HG02973 (cell line): ENCODE results near the gene PCED1B.

ENCODE experiments used
- ATAC-seq: cut with Tn5 transposase; IDR thresholded peaks from one replicate; pipeline ENCODE4 v1.9.1; 2021; ENCODE audit warnings: moderate library complexity; ENCODE audit not compliant: unreplicated experiment

The PCED1B gene

DNA sequence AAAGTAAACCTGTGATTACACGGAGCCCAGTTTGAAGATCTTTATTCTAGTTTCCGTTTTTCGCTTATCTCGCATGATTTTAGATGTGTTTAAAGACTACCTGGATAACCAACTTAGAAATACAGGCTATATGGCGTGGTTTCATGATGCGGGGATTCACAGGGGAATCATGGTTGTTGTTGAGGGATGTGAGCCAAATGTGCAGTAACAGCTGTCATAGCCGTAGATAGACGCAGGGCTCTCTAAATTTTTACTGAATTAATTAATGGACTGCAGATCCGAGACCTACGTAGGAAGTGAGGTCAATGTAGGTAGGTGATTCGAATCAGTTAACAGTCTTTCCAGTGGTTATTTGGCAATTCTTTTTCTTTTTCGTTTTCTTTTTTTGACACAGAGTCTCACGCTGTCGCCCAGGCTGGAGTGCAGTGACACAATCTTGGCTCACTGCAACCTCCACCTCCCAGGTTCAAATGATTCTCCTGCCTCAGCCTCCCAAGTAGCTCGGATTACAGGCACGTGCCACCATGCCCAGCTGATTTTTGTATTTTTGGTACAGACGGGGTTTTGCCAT is 145.2 kb downstream of the PCED1B start:
- no peak for ATAC-seq

DNA sequence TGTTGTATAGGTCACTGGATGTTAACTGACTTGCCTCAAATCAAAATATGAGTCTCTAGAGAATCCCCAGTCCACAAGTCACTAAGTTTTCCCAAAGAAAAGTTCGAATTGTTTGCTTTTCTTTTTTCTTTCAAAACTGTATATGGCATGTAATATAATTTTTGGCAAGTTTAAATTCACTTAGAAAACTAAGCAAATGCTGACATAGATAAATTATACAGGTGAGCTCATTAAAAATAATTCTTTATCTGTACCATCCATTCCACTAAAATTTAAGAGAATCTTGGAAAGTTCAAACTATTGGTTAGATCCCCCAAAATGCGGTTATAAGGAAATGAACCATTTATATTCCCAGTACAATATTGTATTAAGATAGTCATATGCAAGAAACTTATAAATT is 145.9 kb downstream of the PCED1B start:
- ATAC-seq: no peak

DNA sequence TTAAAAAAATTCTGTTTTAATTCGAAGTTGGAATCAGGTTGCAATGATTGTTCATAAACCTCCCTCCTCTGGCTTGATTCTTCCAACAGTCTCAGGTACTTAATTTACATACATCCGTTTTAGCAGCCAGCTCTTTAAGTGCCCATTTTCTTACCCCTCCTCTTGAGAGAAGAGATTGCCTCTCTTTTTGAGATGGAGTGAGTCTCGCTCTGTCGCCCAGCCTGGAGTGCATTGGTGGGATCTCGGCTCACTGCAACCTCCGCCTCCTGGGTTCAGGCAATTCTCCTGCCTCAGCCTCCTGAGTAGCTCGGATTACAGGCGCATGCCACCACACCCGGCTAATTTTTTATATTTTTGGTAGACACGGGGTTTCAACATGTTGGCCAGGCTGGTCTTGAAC is 146.8 kb downstream of the PCED1B start:
- ATAC-seq: no peak

DNA sequence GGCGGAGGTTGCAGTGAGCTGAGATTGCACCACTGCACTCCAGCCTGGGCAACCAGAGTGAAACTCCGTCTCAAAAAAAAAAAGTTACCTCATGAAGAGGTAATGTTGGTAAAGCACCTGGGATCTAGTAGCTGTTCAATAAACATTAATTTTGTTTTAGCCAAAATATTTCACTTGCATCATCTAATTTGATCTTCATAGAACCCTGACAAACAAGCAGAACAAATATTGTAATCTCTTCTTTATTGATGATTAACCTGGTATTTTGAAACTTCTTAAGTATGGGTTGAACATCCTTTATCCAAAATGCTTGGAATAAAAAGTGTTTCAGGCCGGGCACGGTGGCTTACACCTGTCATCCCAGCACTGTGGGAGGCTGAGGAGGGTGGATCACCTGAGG is 149.4 kb downstream of the PCED1B start:
- no peak for ATAC-seq

DNA sequence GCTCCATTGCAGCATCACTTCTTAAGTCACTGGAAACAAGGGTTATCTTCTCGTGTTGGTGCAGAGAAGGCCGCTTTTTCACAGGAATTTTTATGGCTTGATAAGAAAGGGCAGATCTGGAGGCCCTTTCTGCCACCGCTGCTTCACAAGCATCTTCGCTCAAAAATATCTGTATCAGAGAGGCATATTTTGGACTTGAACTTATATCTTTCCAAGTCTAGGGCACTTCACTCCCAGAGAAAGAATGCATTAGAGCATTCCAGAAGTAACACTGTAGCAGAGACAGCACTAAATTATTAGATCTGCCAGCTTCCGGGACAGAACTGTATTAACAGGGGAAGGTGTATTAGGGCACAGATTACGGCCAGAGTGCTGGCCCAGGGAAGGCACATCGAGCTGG is 152.0 kb downstream of the PCED1B start:
- ATAC-seq: no peak

DNA sequence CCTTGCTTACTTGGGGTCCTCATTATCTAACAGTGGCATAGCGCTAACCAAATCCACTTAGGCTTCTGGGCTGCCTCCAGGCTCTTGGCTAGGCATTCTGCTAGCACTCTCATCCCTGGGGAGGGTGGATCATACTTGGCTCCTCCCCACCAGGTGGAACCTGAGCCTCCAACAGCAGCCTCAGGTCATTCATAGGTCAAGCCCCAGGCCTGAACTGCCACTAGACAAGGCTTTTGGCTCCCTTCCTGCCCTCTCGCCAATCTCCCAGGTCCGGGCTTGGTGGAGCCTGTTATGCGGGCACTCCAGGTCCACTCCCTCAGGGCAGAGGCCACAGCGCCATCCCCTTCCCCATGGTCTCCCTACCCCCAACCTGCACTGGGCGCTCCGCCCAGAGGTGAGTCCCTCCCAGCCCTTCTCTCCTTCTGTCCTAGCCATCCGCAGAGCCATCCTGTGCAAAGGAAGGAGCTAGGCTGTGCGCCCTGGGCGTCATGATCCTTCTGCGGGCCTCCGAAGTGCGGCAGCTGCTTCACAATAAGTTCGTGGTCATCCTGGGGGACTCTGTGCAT is 155.2 kb downstream of the PCED1B start:
- no peak for ATAC-seq

DNA sequence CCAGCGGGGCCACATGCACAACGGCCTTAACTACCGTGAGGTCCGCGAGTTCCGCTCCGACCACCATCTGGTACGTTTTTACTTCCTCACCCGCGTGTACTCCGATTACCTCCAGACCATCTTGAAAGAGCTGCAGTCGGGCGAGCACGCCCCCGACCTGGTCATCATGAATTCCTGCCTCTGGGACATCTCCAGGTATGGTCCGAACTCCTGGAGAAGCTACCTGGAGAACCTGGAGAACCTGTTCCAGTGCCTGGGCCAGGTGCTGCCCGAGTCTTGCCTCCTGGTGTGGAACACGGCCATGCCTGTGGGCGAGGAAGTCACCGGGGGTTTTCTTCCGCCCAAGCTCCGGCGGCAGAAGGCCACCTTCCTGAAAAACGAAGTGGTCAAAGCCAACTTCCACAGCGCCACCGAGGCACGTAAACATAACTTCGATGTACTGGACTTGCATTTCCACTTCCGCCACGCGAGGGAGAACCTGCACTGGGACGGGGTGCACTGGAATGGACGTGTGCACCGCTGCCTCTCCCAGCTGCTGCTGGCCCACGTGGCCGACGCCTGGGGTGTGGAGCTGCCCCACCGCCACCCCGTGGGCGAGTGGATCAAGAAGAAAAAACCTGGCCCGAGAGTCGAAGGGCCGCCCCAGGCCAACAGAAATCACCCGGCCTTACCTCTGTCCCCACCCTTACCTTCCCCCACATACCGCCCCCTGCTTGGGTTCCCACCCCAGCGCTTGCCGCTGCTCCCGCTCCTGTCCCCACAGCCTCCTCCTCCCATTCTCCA is 156.0 kb downstream of the PCED1B start:
- no peak for ATAC-seq

DNA sequence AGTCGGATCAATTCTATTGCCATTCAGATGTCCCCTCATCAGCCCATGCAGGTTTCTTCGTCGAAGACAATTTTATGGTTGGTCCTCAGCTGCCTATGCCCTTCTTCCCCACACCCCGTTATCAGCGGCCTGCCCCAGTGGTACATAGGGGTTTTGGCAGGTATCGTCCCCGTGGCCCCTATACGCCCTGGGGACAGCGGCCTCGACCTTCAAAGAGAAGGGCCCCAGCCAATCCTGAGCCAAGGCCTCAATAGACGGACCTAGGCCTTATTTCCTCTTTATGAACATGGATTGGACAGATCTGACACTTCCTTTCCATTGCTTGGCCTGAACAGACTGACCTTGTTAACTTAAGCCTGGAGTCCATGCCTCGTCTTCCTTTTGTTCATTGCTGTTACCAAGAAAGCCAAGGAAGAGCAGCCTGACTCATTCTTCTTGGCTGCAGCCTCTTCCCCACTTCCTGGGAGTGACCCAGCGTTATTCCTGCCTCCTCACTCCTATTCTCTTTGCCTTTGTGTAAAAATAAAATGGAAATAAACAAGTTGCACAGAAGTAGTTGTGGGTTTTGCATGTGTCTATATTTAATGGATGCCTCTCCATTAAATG is 156.8 kb downstream of the PCED1B start:
- ATAC-seq: no peak

DNA sequence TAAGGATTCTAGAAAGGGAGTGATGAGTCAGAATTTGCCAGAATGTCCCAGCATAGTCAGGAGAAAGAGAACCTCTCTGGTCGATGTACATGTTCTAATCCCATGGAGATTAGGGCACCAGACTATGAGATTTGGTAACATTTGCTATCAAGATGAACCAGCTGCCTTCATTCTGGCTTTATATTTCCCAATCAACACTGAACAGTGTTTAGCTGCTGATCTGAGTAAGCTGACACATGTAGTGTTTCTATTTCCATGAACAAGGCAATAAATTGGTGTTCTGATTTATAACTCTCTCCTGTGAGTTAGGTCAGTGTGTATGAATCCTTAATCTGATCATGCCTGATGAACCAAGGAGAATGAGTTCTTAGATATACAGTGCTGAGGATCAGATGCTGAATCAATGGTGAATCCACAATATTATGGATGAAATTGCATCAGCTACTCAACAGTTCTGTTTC is 158.4 kb downstream of the PCED1B start:
- no peak for ATAC-seq

DNA sequence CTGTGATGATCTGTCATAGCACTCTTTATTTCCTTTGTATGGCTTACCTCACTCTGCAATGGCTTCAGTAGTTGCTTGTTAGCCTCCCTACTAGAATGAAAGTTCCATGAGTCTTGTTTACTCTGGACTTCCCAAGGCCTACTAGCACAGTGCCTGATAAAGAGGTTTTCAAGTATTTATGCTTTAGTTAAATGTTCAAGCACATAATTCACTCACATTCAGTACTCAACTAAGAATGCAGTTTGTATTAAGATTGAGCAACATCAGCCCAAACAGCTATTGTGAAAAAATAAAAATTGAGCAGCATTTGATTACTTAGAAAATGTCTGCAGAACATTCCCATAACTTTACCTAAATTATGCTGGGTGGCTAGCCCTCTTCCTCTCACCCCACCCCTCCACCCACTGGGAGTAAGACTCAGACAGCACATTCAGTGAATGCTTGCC is 159.3 kb downstream of the PCED1B start:
- no peak for ATAC-seq

DNA sequence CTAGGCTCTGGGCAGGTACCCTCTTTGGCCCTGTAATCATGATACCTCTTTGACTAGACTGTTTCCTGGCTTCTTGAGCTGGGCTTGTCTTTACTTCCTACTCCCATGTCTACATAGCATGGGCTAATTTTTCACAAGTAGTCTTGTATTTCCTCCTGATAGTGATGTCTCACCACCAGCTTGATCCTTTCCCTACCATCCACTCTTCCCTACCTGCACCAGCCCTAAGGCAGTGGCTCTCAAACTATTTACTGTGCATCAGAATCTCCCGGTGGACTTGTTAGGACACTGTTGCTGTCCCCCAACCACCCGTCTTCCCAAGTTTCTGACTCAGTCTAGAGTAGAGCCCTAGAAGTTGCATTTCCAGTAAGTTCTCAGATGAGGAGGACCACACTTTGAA is 163.0 kb downstream of the PCED1B start:
- no peak for ATAC-seq

DNA sequence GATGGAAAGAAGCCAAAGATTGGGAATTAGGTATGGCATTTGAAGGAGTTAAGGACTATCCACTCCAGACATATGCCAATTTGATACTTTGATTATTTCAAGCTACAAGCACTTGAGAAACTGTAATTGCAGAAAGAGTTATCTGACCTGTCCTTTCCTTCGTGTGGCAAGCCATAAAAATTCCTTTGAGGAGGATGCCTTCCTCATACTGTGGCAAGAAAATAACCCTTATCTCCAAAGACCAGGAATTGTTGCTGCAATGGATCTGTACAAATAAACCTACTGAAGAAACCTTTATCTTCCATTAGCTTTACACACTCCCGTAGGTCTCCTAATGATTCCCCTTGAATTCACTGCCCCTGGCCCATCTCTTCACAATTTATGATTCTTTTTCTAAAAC is 165.4 kb downstream of the PCED1B start:
- no peak for ATAC-seq

DNA sequence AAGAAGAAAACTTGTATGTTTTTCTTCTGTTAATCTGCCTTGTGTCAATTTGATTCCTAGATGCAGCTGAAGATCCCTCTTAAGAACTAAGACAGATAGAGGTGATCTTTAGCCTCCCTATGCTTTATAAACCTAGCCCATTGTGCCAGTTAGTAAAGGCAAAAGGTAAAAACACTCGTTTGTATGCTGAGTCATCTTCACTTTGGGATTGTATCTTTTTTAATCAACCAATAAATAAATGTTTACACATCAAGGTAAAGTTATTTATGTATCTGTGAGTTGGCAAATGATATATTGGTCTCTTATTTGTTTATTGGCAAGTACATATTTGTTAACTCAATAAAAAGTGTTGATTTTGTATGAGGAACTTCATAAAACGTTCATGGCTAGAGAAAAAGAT is 166.2 kb downstream of the PCED1B start:
- ATAC-seq: no peak

DNA sequence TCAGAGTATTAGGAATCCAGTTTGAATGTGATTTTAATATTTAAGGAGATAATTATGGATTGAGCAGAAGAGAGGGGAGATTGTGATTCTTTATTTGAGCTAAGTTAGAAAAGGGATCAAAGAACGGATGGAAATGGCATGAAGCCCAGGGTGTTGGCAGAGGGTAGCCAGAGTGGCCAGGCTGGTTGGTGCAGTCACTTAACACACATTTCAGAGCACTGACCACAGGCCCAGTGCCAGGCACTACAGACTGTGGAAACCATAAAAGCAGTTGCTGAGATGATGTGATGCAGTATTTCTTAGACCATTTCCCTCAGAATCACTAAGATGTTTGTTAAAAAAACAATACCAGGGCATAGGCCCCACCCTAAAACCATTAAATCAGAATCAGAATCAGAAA is 168.0 kb downstream of the PCED1B start:
- ATAC-seq: no peak

DNA sequence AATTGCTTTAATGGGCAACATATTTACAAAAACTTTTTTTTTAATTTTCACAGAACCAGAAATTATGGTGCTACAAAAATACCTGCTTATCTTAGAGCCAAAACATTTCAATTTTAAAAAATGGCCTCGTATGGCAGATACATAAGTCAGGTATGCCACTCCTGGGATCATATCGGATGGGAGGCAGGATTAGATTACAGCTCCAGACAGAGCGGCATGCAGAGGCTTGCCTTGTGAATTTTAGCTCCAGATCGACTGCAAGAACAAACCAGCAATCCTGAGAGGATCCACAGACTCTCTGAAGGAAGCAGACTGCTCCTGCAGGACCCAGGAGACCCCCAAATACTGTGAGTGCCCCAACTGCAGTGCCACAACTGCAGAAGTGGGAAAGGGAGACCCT is 169.7 kb downstream of the PCED1B start:
- no peak for ATAC-seq

DNA sequence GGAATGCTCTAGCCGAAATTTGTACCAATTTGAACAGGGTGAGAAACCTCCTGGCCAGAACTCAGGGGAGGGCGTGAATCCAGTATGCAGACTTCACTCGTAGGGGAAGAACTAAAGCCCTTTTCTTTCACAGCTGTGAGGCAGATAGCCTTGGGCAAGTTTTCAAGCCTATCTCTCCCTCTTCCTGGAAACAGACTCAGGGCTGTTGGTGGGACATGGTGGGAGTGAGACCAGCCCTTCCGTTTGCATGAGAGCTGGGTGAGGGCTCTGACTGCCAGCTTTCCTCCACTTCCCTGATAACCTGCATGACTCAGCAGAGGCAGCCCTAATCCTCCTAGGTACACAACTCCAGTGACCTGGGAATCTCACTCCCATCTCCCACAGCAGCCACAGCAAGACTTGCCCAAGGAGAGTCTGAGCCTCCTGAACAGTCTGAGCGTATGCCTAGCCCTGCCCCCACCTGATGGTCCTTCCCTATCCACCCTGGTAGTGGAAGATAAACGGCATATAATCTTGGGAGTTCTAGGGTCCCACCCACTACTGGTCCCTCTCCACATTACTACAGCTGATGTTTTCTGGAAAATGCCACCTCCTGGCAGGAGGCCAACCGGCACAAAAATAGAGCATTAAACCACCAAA is 170.4 kb downstream of the PCED1B start:
- ATAC-seq: no peak

DNA sequence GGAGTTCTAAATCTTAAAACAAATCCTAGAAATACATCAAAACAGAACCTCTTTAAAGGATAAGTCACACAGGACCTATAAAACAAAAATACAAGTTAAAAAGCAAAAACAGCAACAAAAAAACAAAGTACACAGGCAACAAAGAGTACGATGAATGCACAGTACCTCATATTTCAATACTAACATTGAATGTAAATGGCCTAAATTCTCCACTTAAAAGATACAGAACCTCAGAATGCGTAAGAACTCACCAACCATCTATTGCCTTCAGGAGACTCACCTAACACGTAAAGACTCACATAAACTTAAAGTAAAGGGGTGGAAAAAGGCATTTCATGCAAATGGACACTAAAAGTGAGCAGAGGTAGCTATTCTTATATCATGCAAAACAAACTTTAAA is 172.5 kb downstream of the PCED1B start:
- no peak for ATAC-seq

DNA sequence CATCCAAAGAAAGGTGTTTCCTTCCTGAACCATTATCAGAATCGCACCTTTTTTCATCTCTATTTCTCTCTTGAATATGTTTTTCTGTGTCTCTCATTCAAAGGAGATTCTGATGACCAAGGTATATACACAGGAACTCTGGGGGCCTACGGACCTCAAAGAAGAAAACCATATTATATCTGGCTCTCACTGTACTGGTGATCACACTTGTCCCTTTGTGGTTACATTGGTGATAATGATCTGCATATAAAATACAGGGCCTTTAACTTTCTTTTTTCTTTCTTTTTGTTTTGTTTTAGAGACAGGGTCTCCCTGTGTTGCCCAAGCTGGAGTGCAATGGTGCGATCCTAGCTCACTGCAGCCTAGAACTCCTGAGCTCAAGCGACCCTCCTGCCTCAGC is 185.5 kb downstream of the PCED1B start:
- ATAC-seq: no peak

DNA sequence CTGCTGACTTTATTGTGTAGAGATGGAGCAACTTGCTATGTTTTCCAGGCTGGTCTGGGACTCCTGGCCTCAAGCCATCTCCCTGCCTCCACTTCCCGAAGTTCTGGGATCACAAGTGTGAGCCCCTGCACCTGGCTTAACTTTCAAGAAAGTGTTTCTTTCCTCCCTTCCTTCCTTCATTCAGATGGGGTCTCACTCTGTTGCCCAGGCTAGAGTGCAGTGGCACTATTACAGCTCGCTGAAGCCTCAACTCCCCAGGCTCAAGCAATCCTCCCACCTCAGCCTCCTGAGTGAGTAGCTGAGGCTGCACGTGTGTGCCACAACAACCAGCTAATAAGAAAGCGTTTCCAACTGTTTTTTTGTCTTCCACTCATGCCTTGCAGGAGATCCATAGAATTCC is 186.0 kb downstream of the PCED1B start:
- ATAC-seq: no peak

DNA sequence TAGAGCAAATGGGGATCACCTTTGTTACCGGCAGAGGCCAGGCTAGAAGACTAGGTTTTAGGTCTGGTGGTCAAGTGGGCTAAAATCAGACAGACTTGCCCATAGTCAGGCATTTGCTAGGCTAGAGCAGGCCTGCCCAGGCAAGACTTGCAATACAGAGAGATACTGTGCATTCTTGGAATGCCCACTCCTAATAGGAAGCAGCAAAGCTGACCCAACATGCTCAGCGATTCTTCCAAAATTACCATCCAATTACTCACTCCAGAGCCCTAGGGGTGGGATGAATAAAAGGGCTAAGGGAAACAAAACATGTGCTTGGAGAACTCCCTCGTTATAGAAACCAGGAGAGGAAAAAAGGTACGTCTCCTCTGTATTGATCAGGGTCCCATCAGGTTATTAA is 188.2 kb downstream of the PCED1B start:
- no peak for ATAC-seq
